ENCODE measurements around the gene ADAM10.
"Not testable (repeated sequence)": the region's sequence is repeated elsewhere in the genome, so short reads cannot be mapped to it uniquely, and the experiment has no call there.

The ADAM10 gene

DNA sequence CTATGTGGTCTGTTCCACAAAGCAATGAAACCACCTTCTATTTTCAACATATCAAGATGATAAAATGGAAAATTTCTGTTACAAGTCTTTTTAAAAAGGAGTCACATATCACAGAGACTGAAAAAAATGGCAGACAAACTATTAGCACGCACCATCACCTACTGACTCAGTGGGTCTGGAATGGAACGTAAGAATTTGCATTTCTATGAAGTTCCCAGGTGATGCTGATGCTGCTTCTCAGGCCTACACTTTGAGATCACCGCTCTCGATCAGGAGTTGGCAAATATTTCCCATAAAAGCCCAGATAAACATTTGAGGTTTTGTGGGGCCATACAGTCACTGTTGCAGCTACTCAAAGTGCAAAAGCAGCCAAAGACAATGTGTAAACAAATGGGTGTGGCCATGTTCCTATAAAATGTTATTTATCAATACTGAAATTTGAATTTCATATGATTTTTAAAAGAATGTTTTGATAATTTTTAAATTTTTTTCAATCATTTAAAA, 142.9 kb downstream of the ADAM10 start:
- DNase-seq (ENCODE audit: low read depth) = no peak

DNA sequence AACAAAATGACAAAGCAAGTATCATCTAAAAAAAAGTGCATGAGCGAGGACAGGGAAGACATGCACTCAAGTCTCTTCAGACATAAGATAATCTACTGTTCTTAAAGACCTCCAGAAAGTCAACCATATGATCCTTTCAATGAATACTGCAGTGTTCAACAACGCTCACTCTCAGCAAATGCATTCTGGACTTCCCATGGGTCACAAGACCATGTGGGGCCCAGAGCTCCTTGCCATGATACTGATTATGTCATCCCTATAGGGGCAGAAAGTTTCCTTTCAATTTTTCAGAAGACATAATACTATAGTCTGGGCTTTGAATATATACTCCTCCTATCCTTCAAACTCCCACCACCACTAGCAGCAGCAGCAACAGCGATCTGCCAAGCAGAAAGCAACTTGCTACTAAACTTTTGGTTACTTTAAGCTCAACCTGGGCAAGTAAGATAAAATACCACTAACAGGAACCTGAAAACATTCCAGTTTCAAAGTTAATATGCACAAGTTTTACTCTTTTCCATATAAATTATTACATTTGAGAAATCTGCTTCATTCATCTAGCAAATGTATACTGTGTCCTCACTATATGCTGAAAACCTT, 143.5 kb downstream of the ADAM10 start:
- DNase-seq (ENCODE audit: low read depth) = no peak

GRCh38 chr15:58604455-58604923, 145.0 kb downstream of the ADAM10 start:
- no peak for DNase-seq (ENCODE audit: low read depth)

DNA sequence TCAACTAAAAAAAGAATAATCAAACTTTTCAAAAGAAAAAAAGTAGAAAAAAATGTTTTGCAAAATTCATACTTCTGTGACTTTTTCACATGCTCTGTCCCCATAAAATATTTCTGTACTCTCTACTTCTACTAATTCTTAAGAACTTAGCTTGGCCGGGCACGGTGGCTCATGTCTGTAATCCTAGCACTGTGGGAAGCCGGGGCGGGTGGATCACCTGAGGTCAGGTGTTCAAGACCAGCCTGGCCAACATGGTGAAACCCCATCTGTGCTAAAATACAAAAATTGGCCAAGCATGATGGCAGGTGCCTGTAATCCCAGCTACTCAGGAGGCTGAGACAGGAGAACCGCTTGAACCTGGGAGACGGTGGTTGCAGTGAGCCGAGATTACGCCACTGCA, 145.6 kb downstream of the ADAM10 start:
- DNase-seq (ENCODE audit: low read depth) = not testable (repeated sequence)

DNA sequence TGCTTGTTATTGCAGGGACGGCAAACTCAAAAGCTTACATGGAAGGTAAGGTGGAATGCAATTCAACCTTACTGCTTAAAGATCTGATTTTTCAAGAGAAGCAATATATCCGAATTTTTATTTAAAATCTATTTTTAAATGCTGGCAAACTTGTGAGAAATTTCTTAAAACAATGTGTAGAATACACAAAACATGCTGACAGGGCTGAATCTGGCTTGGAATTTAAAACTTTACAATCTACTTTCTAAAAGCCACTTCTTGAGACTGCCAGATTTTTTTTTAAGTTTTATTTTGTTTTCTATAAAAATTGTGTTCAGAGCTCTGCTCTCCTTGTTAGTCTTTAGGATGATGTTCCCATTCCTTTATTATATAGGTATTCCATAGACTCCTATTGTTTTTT, 146.7 kb downstream of the ADAM10 start:
- no peak for DNase-seq (ENCODE audit: low read depth)

- no peak for DNase-seq (ENCODE audit: low read depth)
Observed at GRCh38 chr15:58598829-58599210, 150.7 kb downstream of the ADAM10 start.

DNA sequence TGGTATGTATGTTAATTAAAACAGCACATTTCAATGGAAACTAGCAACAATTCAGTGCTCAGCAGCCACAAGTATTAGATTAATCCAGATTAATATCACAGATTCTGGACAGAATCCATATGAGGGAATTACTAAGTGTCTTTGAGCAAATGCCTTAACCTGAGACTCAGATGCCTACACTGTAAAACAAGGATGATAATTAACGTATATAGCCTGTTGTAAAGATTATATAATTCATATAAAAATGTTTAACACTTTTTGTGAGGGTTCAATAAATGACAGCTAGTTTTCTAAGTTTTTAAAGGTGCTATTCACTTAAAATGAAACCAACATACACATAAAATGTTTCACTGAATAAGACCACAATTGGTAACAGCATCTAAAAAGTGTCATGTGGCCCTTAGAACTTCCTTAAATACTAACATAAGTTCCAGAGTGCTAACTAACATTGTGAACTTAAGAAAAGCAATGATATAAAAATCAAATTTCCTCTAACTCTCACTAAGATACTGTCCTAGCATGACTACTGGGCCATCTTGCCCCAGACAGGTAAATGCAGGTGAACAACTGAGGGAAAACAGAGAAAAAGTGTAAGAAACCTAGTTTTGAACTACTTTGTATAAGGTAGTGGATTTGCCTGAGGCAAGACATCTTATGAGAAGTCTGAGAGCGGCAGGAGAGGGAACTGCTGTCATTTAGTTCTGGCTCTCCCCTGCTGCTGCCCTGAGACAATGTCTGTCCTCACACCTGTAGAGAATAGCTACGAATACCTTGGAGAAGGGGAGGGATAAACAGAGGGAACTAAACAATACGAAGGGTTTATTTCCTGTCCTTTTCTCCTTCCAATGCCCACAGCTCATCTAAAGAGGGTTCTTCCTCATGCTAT, 151.3 kb downstream of the ADAM10 start:
- DNase-seq (ENCODE audit: low read depth) = no peak

- DNase-seq (ENCODE audit: low read depth) = no peak
Observed at GRCh38 chr15:58595516-58596263, 153.8 kb downstream of the ADAM10 start.

DNA sequence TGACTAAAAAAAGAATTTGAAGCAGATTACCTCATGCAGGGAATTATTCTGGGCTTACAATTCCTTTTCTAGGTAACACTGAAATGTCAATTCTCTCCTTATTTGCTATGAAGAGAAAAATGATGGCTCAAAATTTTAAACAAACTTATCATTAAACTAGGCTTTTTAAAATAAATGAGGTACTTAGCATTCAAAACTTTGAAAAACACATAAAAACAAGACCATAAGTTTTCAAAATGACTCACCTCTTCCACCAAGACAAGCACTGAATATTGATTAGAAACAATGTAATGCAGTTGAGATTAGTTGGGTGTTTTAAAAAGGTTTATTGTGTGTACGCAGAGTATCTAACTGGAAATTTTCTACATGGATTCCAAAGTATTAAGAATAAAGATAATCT, 154.6 kb downstream of the ADAM10 start:
- no peak for DNase-seq (ENCODE audit: low read depth)

- DNase-seq (ENCODE audit: low read depth) = no peak
Observed at GRCh38 chr15:58593870-58594269, 155.6 kb downstream of the ADAM10 start.

- DNase-seq (ENCODE audit: low read depth) = no peak
Observed at GRCh38 chr15:58590926-58591325, 158.6 kb downstream of the ADAM10 start.

GRCh38 chr15:58590236-58590635, 159.3 kb downstream of the ADAM10 start:
- DNase-seq (ENCODE audit: low read depth) = no peak

DNA sequence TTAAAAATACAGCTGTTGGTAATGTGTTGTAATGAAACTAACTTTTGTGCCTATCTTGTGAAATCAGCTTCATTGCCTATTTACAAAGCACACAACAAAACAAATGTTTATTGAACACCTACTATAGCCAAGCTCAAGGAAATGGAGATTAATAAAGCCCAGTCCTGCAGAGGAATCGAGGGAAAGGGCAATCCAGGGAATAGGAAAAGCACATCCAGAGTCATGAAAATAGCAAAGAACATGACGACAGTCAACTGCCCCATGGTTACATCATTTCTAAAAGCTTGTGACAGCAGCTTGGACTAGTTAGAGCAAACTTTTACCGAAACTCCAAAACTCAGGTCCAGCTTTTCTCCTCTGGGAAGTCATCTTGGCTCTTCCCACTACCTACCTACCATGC, 160.5 kb downstream of the ADAM10 start:
- no peak for DNase-seq (ENCODE audit: low read depth)

GRCh38 chr15:58588096-58588495, 161.4 kb downstream of the ADAM10 start:
- DNase-seq (ENCODE audit: low read depth) = no peak

- DNase-seq (ENCODE audit: low read depth) = no peak
Observed at GRCh38 chr15:58587486-58587885, 162.0 kb downstream of the ADAM10 start.

DNA sequence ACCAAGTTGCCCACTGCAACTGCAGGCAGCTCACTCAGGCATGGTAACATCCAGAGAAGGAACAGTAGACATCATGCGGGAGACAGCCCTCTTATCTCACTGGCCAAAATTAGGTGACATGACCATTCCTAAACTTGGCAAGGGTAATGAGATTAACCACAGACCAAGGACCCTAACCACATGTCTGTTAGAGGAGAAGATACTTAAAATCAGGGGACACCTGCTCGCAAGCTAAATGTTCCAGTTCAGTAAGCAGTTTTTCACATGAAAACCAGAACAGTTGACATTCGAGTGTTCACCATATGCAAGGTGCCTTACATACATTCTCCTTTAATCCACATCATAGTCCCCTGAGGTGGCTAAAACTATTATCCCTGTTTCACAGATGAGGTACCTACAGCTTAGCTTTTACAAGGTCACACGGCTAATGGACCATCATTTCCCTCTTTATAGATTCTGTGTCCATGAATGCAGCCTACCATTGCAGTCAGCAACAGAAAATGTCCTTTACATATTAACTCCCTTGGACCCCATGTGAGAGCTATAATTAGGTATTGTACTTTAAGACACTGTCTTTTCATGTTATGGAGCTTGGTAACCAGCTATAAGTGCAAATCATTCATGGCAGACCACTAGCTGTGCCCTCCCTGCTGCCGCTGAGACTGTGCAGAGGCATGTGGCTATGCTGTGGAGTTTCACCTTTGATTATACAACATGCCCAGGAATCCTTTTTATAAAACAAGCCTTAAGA, 163.6 kb downstream of the ADAM10 start:
- no peak for DNase-seq (ENCODE audit: low read depth)

- DNase-seq (ENCODE audit: low read depth) = no peak
Observed at GRCh38 chr15:58584789-58585461, 164.6 kb downstream of the ADAM10 start.

DNA sequence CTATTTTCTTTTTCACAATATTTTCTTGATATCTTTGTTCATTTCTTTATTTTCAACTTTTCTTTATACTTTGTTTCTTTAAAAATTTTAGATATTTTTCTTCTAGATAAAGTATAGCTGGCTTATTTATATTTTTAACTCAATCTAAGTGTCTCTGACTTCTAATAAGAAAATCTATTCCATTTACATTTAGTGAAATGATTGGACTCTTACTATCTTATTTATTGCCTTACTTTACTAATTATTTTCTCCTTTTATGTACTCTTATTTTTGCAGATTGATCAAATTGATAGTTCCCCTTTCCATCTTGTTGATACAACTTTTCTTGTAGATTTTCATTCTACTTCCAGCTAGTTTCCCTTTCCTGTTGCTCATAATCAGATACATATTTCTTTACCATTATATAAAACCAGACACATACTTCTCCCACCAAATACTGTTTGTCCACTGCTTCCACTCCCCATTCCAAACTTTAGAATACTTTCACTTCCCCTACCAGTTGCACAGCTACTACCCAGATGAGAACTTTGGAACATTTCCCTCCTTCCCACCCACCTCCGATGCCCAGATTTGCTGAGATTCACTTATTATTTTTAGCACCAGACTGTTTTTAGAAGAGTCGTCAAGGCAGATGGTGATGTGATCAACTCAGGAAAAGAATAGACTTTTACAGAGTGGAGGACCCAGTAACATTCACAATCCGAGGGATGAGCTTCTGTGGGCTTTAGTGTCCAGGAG, 166.2 kb downstream of the ADAM10 start:
- no peak for DNase-seq (ENCODE audit: low read depth)

DNA sequence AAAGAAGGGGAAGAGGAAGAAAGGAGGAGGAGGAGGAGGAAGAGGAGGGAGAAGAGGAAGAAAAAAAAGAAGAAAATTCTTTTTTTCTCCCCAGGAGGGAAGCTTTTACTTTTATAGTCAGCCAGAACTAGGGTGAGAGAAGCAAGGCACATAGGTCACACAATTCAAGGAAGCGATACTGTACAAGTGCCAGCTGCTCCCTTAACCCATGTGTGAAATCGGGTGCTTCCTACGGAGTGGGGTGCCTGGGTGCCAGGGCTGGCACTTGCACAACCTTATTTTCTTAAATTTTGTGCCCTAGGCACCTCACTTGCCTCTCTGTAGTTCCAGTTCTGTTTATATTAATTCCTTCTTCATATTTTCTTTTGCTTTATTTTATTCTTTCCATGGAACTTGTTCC, 167.3 kb downstream of the ADAM10 start:
- DNase-seq (ENCODE audit: low read depth) = no peak

GRCh38 chr15:58576657-58577056, 172.8 kb downstream of the ADAM10 start:
- no peak for DNase-seq (ENCODE audit: low read depth)

Measured in stimulated activated CD8-positive, alpha-beta memory T cell treated with anti-CD3 and anti-CD28 coated beads, Interleukin-4, amount 100 ng/mL, for 24 hours (primary cell).